HG03565 (cell line): ENCODE measurements around the gene GXYLT2.

Experiments used
- ATAC-seq: cut with Tn5 transposase; IDR thresholded peaks from one replicate; pipeline ENCODE4 v1.9.1; 2021; ENCODE audit warnings: mild to moderate bottlenecking, moderate library complexity; ENCODE audit not compliant: unreplicated experiment

GXYLT2 gene, protein sequence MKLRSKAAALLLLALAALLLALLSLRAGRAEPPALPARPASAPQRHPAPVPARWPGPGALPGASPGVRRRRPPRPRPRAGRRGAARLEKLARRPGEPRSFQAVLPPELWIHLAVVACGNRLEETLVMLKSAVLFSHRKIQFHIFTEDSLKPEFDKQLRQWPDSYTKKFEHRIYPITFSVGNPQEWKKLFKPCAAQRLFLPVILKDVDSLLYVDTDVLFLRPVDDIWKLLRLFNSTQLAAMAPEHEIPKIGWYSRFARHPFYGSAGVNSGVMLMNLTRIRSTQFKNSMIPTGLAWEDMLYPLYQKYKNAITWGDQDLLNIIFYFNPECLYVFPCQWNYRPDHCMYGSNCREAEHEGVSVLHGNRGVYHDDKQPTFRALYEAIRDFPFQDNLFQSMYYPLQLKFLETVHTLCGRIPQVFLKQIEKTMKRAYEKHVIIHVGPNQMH

GRCh38 chr3:72887705-72888545, at the start of gene GXYLT2:
Gene GXYLT2 (plus strand): TSS chr3:72888046. CDS start chr3:72888234, 188 bp downstream.
- peak; percentile 67 for ATAC-seq

DNA sequence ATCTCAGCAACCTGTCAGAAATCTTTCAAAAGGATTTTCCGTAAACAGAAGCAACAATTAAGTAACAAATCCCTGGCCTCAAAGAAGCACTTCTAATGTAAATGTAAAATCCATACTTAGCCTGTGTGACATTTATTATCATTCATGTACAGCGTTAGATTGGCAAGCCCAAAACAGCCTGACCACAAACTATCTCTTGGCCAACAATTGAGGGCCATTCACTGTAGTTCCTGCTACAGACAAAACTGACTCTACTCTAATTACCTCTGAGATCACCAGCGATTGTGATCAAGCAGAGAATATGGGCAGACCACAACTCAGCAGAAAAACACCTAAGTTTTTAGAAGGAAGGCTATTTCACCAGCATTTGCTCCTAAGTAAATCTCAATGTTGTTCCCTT, 48.8 kb upstream of the GXYLT2 start:
- ATAC-seq, result no peak

DNA sequence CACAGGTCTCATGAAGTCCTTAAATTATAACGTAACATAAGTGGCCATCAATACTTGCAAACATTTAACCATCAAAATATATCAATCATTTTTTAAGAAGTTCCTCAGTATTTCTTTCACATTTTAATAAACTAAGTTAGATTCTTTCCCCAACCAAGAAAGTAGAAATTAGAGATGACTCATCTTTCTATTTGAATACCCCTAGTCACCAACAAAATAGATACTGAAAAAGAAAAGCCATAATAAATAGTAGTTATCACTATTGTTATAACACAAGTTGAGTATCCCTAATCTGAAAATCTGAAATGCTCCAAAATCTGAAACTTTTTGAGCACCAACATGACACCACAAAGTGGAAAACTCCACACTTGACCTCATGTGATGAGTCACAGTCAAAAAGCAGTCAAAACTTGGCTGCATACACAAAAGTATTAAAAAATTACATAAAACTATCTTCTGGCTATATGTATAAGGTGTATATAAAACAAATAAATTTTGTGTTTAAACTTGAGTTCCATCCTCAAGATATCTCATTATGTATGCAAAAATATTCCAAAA, 43.3 kb upstream of the GXYLT2 start:
- ATAC-seq, result peak; percentile 28

- no peak for ATAC-seq
Measured at GRCh38 chr3:72846166-72846565, 41.7 kb upstream of the GXYLT2 start.

DNA sequence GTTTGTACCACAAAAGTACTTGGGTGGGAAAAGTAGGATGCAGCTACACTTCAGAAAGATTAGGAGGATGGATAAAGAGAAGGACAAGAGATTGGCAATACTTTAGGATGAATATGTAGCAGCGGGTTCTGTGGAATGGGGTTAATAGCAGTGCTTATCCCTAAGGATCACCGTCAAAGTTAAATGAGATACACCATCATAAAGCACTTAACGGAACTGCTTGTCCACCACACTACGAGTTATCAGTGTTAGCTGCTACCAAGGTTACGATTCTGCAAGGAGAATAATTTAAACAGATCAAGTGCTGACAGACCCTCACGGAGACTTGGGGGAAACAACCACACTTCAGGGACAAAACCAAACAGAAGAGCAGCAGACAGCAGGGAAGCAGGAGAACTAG, 40.6 kb upstream of the GXYLT2 start:
- ATAC-seq, result no peak

GRCh38 chr3:72847751-72848702, 39.8 kb upstream of the GXYLT2 start, which contains the start of gene SHQ1:
Gene SHQ1 (minus strand): TSS chr3:72848445. CDS start chr3:72848340, 105 bp downstream.
- ATAC-seq, result peak; percentile 74

GRCh38 chr3:72848703-72849081, 39.2 kb upstream of the GXYLT2 start:
- ATAC-seq, result peak; percentile 34

DNA sequence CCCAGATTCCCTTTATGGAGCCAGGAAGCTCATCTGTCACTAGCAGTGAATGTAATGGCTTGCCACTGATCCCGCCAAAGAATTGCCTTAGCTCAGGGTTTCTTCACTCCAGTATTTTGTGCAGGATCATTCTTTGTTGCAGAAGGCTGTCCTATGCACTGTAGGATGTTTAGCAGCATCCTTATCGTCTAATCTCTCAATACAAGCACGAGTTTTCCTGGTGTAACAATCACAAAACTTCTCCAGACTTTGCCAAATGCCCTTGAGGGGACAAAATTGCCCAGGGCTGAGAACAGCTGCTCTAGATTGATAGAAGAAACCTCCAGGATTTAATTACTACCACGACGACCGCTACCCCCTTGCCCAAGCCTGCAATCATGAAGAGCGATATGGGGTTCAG, 32.8 kb upstream of the GXYLT2 start:
- ATAC-seq, result no peak

DNA sequence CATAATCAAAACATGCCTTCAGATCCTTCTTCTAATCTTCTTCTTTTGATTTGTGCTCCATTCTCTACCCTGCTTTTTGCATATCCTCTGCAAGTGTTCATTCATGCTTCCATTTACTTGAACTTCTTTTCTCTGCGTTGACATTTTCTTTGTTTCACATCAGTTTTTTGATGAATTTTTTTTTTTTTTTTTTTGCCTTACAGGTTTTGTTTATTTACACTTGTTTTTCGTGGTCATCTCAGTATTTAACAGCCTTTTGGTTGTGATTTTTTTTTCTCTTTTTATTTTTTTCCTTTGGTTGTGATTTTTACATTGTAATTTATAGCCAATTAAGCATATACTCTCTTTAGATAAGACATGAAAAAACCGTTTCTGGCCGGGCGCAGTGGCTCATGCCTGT, 27.8 kb upstream of the GXYLT2 start:
- ATAC-seq, result no peak

GRCh38 chr3:72860846-72861245, 27.0 kb upstream of the GXYLT2 start:
- ATAC-seq, result no peak

DNA sequence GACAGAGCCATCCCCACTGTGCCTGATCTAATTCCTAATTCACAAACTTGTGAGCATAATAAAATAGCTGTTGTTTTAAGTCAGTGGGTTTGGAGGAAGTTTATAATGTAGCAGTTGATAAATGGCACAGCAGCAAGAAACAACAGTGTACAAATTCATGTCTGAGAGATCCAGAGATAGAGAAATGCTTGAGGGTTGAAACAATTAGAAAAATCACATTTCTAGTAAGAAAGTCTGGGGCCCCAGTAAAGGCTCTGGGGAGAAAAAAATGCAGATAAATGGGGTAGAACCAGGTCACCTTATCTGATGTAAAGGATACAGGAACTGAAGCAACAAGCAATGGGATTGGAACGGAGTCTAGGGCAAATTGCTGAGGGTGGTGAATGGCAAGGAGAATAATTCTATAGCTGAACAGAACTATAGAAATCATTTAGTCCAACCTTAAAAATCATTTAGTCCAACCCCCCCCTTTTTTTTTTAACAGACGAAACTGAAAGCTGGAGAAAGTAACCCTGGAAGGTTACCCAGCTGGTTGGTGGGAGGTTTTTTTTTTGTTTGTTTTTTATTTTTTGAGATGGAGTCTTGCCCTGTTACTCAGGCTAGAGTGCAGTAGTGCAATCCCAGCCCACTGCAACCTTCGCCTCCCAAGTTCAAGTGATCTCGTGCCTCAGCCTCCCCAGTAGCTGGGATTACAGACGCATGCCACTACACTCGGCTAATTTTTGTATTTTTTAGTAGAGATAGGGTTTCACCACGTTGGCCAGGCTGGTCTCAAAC, 25.3 kb upstream of the GXYLT2 start:
- no peak for ATAC-seq

DNA sequence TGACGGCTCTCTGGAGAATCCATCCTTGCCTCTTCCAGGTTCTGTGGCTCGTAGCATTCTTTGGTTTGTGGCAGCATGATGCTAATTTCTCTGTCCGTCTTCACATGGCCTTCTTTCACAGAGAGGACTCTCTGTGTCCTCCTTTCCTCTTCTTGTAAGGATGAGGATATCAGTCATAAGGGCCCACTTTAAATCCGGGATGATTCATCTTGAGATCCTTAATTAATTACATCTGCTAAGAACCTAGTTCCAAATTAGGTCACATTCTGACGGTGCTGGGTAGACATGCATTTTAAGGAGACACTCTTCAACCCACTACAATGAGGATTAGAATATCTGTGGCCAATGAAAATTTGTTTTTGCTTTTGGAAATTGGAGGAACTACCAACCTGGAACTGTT, 15.7 kb upstream of the GXYLT2 start:
- no peak for ATAC-seq

DNA sequence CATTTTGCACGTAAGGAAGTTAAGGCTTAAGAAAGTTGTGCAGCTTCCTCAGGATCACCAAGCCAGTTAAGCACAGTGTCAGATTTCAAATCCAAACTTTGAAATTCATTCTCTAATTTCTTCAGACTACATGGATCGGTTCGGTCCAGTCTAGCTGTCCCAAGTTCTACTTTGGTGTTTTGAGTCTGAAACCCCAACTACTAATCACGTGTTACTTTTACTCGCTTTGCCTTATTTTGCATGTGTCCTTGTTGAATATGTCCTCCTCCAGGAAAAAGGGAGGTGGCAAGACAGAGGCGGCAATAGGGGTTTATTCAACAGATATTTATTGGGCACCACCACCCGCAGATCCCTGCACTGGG, 522 bp upstream of the GXYLT2 start:
- no peak for ATAC-seq

DNA sequence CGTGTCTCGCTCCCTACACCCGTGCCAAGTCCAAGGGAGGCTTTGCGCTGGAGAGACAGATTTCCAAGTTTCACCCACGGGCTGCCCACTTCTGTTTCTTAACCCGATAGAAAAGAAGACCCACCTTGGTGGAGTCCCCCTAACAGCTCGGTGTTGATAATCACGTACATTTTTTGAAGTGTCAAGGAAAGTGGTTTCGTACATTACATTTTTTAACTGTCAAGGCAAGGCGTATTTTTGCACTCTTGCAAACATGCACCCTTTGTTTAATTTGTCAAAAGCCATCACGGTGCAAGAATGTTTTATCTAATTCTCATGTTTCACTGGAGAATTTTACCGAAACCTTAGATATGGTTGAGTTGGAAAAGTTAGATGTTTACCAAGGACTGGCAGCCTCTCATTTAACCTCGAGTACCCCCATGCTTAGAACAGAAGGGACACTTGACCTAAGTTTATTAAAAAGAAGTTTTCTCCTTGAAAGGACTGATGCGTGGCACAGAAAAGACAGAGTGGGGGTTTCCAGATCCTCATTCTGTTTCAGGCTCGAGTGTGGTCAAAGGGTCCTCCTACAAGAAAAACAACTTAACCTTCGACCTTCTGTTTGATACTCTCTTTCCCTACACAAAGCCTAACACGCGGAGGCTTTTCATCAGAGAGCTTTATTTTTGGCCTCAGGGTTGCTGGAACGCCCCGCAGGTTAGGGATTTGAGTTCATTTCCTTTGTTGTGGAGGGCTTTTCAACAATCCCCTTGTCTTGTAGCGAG, 882 bp downstream of the GXYLT2 start:
- ATAC-seq, result no peak

DNA sequence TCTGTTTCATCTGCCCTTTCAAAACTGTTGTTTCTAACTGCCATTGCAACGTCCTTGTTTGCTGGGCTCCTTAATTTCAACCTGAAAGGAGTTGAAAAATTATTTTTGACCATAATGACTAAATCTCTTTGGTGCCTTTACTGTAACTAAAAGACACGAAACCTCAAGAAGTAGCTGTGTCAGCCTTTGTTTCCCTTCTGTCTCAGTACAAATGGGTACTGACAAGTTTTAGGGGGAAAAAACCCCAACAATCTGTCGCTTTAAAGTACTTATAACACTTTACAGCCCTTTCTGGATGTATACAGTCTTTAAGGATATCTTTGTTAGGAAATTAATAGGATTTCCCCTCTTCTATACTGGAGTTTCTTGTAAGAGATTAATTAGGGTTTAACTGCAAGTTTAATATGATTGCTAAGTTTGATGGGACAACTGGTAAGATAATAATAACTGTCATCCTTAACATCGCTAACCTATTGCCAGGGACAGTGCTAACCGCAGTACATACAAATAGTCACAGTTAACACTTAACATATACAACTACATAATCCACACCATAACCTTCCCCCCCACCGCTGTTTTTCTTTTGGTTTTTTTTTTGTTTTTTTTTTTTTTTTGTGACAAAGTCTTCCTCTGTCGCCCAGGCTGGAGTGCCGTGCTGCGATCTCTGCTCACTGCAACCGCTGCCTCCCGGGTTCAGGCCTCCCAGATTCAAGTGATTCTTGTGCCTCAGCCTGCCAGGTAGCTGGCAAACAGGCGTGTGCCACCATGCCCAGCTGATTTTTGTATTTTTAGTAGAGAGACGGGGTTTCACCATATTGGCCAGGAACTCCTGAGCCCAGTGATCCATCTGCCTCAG, 1.7 kb downstream of the GXYLT2 start:
- no peak for ATAC-seq

DNA sequence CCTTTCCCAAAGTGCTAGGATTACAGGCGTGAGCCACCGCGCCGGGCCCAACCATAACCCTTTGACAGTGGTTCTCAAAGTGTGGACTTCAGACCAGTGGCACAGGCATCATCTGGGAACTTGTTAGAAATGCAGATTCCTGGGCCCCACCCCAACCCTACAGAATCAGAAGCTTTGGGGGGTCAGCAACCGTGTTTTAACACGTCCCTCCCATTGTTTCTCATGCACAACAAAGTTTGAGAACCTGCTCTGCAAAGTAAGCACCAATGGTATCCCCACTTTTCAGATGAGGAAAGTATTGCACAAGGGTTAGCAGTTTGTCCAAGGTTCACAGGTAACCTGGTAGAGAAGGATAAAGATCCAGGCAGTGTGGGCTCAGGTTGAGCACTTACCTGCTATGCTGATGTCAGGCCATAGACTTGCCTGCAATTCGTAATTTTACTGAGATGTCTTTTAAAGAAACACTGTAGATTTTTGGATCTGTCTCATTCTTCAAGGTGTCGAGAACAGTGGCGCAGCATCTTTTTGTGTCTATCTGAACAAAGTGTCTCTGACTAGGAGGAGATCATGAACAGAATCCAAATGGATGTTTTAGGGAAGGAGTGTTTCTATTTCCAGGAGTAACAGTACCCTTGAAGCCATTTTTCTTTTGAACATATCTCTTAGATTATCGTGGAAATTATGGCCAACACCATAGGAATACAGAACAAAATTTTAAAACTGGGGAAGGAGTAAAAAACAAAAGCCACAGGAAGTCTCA, 2.5 kb downstream of the GXYLT2 start:
- no peak for ATAC-seq

DNA sequence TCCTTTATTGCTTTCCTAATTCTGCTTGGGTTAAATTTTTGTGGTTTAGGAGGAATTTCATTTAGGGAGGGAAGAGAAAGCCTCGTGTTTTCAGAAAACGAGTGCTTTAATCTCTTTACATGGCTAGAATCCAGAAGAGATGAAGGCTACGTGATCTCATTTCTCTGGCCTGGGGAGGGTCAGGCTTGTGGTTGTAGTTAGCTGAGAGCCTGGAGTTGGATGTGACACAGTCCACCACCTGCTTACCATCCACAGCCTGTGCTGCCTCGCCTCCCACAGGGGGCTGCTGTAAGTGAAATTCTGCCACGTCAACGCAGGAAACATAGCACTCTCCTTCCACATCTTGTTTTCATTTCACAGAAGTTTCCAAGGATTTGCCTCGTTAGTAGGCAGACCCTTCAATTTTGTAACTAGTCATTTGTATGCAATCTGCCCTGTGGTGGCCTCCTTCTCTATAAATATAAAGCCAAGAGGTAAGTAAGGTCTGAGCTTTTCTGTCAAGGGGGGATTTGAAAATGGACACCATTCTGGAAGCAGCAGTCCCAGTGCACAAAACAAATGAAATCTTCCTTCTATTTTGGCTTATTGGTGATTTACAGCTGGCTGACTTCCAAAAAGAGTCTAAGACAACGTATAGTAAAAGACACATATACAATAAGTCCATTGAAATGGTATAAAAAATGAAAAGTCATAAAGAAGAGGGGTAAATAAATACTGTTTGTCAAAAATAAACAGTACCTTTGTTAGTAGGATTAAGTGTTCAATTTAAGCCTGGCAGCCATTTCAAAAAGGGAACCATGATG, 3.4 kb downstream of the GXYLT2 start:
- no peak for ATAC-seq
